EH (cell line): ENCODE data around the gene VPS37D.
A peak's percentile ranks its signal among the peaks of the same experiment; 100 is the strongest.
"Not testable (repeated sequence)": the region's sequence is repeated elsewhere in the genome, so short reads cannot be mapped to it uniquely, and the experiment has no call there.

Source experiments
- DNase-seq: peaks from one replicate; pipeline ENCODE4 v3.0.0-alpha.2; 2015; ENCODE audit warnings: low read depth

VPS37D gene

DNA sequence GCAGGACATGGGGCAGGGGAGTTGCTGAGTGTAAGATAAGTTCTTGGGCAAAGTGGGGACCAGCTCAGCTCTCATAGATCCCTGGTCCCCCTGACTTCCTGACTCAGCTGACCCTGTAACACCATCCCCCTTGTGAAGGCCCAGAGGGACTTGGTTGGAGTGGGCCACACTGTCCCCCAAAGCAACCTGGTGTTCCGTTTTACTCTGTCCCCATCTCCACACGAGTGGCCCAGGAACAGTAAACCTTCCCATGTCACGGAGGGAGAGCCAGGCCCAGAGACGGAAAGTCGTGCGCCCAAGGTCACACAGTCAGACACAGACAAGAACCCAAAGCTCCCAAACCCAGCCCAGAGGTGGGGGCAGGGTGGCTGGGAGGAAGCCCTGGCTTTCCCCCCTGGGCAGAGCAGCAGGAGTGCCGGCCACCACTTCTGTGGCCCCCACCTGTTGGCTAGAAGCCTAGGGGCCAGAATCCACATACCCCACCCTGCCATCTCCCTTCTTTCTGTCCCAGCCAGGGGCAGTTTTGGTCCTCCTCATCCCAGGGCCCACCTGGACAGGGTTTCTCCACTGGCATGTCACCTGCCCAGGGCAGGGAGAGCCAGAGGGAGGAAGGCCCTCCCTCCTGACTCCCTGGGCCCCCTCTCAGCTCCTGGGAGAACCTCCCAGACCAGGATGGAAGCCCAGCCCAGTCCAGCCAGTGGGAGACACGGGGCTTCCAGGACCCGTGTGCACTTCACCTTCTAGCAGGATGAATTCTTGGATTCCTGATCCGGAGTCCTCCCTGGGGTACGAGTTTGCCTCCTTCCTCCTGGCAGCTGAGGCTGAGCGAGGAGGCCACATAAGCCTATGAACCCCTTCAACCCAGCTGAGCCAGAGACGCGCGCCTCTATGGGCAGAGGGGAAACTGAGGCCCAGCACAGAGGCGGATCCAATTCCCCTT is 20.6 kb upstream of the VPS37D start:
- DNase-seq: no peak

DNA sequence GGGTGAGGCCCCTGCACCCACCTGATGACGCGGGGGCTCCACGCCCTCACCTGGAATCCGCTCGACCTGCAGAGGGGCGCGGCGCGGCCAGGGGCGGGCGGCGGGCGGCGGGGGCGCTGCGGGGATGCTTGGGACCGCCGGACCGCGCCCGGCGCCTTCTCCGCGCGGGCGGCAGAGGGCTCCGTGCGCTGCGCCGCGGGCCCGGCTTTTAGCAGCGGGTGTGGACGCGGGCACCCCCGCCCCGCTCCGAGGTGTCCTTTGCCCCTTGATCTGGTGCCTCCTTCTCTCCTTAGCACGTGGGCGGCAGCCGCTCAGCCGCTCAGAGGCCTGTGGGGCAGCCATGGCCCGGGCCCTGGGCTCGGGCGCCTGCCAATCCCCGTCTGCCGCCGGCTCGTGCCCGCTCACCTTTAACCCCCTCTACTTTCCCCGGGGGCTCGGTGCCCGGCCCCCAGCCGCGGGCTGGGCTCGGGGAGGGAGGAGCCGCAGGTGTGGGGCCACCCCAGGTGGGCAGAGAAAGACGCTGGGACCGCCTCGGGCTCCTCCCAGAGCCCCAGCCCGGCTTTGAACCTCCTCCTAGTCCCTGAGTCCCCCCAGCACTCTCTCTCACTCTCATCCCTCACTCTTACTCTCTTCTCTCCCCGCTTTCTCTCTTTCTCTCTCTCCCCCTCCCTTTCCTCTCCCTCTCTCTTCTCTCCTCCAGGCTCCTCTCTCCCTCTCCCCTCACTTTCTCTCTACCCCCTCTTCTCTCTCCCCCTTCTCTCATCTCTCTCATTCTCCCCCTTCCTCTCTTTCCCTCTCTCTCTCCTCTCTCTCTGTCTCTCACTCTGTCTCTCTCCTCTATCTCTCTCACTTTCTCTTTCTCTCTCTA is 19.7 kb upstream of the VPS37D start:
- peak; percentile 7 for DNase-seq

DNA sequence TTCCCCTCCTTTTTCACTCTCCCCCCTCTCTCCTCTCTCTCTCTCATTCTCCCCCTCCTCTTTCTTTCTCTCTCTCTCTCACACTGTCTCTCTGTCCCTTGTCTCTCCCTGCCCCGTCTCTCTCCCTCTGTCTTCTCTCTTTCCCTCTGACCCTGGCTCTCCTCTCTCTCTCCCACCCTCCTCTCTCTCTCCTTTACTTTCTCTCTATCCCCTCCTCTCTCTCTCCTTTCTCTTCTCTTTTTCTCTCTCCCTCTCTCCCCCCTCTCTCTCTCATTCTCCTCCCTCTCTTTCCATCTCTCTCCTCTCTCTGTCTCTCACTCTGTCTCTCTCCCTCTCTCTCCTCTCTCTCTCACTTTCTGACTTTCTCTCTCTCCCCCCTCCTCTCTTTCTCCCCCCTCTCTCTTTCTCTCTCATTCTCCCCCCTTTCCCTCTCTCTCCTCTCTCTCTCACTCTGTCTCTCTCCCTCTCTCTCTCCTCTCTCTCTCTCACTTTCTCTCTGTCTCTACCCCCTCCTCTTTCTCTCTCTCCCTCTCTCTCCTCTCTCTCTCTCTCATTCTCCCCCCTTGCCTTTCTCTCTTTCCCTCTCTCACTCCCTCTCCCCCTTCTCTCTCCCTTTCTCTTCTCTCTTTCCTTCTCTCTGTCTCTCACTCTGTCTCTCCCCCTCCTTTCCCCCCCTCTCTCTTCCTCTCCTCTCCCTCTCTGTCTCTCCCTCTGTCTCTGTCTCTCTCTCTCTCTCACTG is 18.9 kb upstream of the VPS37D start:
- DNase-seq: no peak

DNA sequence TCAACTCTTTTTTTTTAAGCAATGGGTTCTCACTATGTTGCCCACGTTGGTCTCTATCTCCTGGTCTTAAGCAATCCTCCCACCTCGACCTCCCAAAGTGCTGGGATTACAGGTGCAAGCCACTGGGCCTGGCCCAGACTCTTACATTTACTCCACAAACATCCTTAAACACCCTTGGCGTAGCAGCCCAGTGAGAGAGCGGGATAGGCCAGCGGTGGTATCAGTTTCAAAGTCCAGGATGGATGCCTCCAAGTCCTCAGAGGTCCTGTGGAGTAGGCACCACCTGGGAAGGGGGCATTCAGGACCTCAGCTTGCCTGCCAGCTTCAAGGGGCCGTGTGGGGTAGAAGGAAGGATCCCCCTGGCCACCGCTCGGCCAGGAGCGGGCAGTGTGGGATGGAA is 18.1 kb upstream of the VPS37D start:
- no peak for DNase-seq

DNA sequence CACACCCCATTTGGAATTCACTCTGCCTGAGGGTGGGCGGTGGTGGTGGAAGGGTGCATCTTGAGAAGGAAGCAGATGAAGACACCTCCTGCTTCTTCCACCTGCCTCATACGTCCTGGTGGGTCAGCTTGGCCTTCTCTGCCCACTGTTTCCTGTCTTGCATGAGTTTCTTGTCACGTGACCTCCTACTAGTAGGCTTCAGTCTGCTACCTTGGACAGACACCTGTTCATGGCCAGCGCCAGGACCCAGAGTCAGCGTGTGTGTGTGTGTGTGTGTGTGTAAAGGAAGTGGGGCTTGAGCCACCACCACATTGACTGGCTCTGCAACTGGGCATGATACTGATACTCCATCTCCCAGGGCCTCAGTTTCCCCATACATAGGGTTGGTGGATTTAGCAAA is 17.1 kb upstream of the VPS37D start:
- no peak for DNase-seq

DNA sequence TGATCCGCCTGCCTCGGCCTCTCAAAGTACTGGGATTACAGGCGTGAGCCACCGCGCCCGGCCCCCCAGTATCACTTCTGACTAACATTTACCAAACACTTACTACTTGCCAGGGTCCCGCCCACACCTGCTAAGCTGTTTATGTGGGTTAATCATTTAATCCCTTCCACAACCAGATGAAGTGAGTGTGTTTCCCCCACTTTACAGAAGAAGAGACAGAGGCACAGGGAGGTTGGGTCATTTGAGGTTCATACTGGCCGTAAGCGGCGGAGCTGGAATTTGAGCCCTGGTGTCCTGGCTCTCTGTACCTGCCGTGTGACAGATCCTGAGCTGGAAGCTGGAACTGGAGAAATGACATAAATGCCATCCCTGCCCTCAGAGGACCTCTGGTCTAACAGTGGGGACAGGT is 15.1 kb upstream of the VPS37D start:
- no peak for DNase-seq

DNA sequence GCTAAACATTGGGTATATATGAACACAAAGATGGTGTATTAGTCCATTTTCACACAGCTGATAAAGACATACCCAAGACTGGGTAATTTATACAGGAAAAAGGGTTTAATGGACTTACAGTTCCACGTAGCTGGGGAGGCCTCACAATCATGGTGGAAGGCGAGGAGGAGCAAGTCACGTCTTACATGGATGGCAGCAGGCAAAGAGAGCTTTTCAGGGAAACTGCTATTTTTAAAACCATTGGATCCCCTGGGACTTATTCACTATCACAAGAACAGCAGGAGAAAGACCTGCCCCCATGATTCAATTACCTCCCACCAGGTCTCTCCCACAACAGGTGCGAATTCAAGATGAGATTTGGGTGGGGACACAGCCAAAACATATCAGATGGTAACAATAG is 12.3 kb upstream of the VPS37D start:
- not testable (repeated sequence) for DNase-seq

DNA sequence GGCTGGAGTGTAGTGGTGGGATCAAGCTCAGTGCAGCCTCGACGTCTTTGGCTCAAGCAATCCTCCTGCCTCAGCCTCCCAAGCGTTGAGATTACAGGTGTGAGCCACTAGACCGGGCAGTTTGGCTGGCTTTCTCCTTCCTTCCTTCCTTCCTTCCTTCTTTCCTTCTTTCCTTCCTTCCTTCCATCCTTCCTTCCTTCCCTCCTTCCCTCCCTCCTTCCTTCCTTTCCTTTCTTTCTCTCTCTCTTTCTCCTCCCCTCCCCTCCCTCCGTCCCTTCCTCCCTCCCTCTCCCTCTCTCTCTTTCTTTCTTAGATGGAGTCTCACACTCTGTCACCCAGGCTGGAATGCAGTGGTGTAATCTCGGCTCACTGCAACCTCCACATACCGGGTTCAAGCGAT is 7.6 kb upstream of the VPS37D start:
- DNase-seq: no peak

DNA sequence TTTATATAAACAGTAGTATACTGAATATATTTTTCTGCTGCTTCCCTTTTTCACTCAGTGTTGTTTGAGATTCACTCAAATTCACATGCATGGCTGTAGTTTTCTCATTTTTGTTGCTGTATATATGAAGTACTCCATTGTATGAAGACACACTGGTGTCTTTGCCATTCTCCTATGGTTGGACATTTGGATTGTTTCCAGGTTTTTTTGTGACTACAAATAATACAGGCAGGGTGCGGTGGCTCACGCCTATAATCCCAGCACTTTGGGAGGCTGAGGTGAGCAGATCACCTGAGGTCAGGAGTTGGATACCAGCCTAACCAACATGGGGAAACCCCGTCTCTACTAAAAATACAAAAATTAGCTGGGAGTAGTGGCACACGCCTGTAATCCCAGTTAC is 7.0 kb upstream of the VPS37D start:
- not testable (repeated sequence) for DNase-seq

DNA sequence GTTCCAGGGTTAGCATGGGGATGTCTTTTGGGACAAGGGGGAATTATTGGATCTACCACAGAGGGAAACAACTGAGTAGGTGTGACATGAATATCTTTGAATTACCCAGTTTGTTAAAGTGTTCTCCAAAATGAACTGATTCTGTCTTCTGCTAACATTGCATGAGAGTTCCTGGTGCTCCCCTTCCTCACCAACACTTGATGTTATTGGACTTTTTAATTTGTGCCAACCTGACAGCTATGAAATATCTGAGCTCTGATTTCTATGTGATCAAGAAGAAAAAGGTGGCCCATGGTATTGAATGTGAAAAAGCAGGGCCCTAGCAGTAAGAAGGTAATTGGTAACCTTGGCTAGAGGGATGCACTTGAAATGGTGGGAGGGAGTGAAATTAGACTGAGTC is 4.6 kb upstream of the VPS37D start:
- no peak for DNase-seq

DNA sequence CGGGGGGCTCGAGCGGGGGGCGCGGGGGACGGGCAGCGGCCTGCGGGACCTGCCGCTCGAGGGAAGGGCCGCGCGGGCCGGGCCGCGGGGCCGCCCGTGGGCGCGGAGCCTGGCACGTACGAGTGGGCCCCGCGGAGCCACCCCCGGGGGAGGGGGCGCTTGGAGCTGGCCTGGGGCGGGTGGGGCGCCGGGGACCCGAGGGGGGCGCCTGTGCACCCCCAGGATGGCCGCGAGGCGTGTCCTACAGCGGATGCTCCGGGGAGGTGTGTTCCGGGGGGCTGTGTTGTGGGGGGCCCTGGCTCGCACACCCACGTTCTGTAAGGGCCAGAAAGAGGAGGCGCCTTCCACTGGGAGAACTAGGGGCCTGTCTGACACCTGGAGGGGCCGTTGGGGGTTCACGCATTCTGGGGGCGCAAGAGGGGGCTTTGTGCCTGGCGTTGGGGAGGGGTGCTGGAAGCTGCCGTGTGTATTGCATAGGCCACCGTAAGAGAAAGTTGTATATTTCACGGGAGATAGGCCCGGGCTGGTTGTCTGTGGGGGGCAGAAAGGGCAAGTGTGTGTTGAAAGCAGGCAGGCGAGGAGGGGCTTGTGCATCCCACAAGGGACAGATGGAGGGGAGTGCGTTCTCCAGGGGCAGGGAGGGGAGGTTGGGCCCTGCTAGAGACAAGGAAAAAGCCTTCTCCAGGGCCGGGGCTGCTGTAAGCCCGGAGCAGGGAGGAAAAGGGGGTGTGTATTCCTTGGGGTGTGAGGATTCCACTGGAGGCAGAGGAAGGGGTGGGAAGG is 663 bp downstream of the VPS37D start:
- peak; percentile 26 for DNase-seq

DNA sequence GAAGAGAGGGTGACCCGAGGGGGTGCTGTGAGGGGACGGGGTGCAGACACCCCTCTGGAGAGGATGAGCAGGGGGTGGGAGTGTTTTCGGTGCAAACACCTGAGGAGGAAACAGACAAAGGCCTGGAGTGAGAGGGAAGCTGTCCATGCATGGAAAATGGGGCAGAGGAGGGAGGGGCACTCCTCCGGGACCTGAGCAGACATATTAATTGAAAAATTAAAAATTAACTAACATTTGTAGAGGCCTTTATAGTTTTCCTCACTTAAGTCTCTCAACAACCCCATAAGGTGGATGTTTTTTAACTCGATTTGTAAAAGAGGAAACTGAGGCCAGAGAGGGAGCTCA is 1.2 kb downstream of the VPS37D start:
- no peak for DNase-seq

DNA sequence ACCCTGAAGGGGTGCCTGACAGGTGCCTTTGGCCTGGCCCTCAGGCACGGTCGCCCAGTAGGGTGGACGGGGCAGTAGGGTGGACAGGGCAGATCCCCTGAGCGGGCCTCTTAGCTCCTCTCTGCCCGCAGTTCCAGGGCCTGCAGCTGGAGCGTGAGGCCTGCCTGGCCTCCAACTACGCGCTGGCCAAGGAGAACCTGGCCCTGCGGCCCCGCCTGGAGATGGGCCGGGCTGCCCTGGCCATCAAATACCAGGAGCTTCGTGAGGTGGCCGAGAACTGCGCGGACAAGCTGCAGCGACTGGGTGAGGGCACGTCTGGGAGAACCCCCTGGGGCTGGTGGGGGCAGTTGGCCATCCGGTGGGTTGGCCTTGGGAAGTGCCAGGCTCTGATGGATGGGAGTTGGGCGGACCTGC is 1.7 kb downstream of the VPS37D start:
- DNase-seq: no peak

DNA sequence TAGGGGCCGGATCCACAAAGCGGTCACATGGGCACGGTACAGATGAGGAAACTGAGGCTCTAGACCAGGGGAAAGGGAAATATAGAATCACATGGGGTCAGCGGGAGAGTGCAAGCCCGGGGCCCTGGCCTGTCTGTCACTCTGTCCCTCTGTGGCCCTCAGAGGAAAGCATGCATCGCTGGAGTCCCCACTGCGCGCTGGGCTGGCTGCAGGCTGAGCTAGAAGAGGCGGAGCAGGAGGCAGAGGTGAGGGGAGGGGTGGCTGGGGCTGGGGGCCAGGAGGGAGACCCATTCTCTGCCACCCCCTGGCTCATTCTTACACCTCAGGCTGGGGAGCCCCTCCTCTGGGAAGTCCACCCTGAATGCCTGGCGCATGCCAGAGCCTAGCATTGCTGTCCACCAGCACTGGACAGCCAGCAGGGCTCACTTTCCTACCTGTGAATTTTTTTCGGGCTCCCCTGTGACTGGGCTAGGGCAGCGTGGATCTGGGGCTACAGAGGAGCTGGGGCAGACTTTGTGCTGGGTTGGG is 2.3 kb downstream of the VPS37D start:
- DNase-seq: no peak

DNA sequence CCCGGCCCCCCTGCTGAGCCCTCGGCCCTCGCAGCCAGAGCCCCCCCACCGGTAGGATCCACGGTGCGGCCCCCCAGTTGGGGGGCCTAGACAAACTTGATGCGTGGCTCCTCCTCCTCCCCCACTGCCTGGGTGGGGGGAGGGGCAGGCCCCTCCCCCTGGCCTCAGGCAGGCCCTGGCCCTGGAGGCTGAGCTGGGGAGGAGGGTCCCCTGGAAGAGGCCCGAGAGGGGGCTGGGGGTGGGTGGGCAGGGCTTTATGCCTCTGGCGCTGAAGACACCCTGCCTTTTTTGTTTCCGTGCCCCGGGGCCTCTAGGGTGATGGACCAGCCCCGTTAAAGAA is 3.7 kb downstream of the VPS37D start:
- DNase-seq: no peak

DNA sequence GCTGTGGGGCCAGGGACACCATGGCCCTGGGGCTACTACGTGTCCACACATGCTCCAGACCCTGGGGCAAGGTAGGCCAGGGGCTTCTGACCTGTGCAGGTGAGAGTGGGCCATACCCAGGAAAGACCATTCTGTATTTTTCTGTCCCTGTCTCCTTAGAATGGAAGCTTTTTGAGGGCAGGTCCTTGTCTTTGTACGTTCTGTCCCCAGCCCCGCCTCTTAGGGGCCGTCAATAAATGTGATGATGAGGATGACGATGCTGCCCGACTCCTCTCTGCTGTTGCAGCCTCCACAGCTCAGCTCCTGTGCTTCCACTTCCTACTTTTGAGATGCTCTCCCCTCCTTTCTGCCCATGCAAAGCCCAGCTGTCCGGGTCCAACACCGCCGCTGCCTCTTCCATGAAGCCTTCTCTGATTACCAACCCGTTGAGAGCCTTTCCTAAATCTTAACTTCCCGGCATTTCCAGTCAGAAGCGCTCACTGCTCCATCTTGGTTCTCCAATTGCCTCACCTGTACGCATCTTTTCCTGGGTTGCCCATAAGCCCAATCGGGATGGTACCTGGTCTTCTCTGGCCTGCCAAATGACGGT is 4.3 kb downstream of the VPS37D start:
- no peak for DNase-seq

DNA sequence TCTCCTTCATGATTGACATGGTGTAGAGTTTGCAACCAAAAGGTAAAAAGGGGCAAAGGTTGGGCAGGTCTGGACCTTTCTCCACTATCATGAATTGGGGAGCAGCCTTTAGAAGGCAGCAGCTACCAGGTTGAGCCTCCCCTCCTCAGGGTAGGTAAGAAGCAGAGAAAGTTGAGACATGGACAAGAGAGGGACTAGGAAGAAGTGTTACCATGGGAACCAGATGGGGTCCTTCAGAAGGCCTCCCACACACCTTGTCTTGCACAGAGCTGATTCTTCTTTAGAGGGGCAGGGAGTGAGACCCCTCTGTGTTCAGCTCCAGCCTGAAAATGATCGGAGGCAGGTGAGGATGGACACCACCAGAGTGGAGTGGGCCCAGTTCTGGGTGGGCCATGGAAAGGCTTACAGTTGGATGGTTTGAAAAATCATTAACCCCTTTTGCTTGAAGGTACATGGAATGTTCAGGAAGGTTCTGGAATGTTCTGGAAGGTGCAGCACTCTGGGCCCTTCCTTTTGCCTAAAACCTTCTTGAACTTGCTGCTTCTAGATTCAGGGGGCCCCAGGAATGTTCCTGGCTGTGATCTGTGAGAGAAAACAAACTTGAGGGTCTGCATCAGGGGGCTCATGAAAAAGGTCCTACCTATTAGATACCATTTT is 7.0 kb downstream of the VPS37D start:
- DNase-seq: no peak

DNA sequence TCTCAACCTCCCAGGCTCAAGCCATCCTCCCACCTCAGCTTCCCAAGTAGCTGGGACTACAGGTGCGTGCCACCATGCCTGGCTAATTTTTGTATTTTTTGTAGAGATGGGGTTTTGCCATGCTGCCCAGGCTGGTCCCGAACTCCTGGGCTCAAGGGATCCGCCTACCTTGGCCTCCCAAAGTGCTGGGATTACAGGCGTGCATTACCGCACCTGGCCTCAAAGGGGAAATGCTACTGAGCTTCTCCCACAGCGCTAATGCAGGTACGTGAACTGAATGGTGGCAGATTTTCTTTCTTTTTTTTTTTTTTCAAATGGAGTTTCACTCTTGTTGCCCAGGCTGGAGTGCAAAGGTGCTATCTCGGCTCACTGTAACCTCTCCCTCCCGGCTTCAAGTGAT is 8.4 kb downstream of the VPS37D start:
- not testable (repeated sequence) for DNase-seq

DNA sequence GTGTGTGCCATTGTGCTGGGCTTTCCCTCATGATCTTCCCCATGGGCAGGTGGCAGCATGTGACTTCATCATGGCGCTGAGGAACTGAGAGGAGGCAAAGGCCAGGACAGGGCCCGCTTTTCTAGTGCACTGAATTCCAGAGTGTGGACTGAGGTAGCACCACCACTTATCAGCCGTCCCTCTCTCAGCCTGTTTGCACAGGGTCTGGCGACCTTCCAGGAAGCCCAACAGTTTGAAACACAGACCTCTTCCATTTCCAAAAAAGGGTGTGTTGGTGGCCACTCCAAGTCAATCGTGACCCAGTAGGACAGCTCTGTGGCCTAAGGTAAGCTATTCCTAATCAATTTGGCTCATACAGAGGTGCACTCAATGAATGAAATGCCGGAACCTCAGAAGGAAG is 11.2 kb downstream of the VPS37D start:
- DNase-seq: no peak

DNA sequence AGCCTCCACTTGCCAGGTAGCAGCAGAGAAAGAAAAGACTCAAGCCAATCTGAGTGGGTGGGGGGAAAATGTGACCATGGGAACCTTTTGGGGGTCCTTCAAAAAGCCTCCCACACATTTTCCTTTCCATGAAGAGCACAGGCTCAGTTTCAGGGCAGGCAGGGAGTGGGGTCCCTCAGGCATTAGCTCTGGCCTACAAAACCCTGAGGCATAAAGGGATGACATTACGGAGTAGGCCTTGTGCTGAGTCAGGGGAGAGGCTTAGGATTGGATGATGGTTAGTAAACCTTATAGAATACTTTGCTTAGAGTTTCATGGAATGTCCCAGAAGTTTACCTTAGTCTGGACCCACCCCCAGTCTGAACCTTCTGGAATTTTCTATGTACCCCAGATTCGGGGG is 12.1 kb downstream of the VPS37D start:
- DNase-seq: no peak

DNA sequence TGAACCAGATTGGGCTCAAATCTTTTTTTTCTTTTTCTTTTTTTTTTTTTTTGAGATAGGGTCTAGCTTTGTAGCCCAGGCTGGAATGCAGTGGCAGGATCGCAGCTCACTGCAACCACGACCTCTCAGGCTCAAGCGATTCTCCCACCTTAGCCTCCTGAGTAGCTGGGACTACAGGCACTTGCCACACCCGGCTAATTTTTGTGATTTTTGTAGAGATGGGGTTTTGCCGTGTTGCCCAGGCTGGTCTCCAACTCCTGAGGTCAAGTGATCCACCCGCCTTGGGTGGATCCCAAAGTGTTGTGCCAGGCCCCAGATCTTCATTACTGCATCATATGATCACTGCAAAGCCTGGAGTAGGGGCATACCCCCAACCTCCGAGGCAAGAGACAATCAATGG is 12.9 kb downstream of the VPS37D start:
- DNase-seq: no peak
